SH-SY5Y (cell line): ENCODE measurements around the gene CCL25.

ENCODE experiments used
- GATA2 ChIP-seq: IDR thresholded peaks from 2 replicates; pipeline ENCODE4 v1.6.1; 2011; ENCODE audit warnings: mild to moderate bottlenecking, low read depth, low read length
- GATA3 ChIP-seq: IDR thresholded peaks from 2 replicates; pipeline ENCODE4 v1.6.1; 2011; ENCODE audit warnings: low read depth, mild to moderate bottlenecking, low read length, moderate library complexity

- TF ChIP-seq GATA2: no peak
- no peak for TF ChIP-seq GATA3
Observed at GRCh38 chr19:8042900-8043299, 9.7 kb upstream of the CCL25 start.
